Measurements from ENCODE around the gene NUDT2. TPM values are rescaled to one million over a fixed set of nuclear protein-coding genes. Genes with fewer than 3 reads are reported as not detected.

The NUDT2 gene
- total RNA-seq, 2 experiments from 2014 or later, result 23.8 to 28.0 TPM

- Histone ChIP-seq H3K4me1 (ENCODE audit: insufficient read depth, low read length, poor library complexity, severe bottlenecking) (peaks cover 32% of the 10 kb centered on the region), H3K4me3 (ENCODE audit: low read depth, low read length, poor library complexity, severe bottlenecking) (no peak overlapping the region), H3K36me3 (ENCODE audit: insufficient read depth, low read length) (peaks cover 6% of the 10 kb centered on the region), H4K20me1 (ENCODE audit: insufficient read depth, low read length) (0 out of 2 replicates have a peak, but pooled peaks cover 3% of the 10 kb centered on the region), H3K9me2 (ENCODE audit: insufficient read depth, low read length) (no peaks in the 10 kb centered on the region), H3K27ac (ENCODE audit: low read depth, low read length, poor library complexity, severe bottlenecking) (no peak overlapping the region), H3K9me3 (ENCODE audit: low read length) (no peaks in the 10 kb centered on the region), H3K4me2 (ENCODE audit: low read length) (peak overlapping the region; percentile 20; the same call in 1 of the 2 replicates), H2AFZ (ENCODE audit: low read length) (no peak overlapping the region), H3K79me2 (ENCODE audit: insufficient read depth, low read depth, low read length) (peaks cover 60% of the 10 kb centered on the region)
- no TSS peak for BruUV-seq (replicated peaks)
- no peak for DNase-seq (ENCODE audit: low spot score)
- no peak for TF ChIP-seq EZH2phosphoT487 (IDR thresholded peaks at IDR 0.05; ENCODE audit: borderline replicate concordance, low read depth, low read length)
- no peak for TF ChIP-seq CTCF (conservative IDR thresholded peaks at IDR 0.05; ENCODE audit: low read length)
- POLR2A ChIA-PET, result no interaction called here
- intact Hi-C loops (cut with micrococcal nuclease; ENCODE audit: unreplicated experiment), result no loop called here
- CTCF ChIA-PET (ENCODE audit: unreplicated experiment), result no interaction called here
Observed at GRCh38 chr9:34322899-34323591, 6.3 kb upstream of the NUDT2 start.

- Histone ChIP-seq H3K4me1 (ENCODE audit: insufficient read depth, low read length, poor library complexity, severe bottlenecking) (peaks cover 48% of the 10 kb centered on the region), H4K20me1 (ENCODE audit: insufficient read depth, low read length) (0 out of 2 replicates have a peak, but pooled peaks cover 3% of the 10 kb centered on the region), H3K9me3 (ENCODE audit: low read length) (no peaks in the 10 kb centered on the region), H3K36me3 (ENCODE audit: insufficient read depth, low read length) (no peaks in the 10 kb centered on the region), H2AFZ (ENCODE audit: low read length) (no peak overlapping the region), H3K4me2 (ENCODE audit: low read length) (peak overlapping the region; percentile 96), H3K9me2 (ENCODE audit: insufficient read depth, low read length) (no peaks in the 10 kb centered on the region), H3K79me2 (ENCODE audit: insufficient read depth, low read depth, low read length) (peaks cover 67% of the 10 kb centered on the region), H3K4me3 (ENCODE audit: low read depth, low read length, poor library complexity, severe bottlenecking) (no peak overlapping the region), H3K27ac (ENCODE audit: low read depth, low read length, poor library complexity, severe bottlenecking) (no peak overlapping the region)
- intact Hi-C loops (cut with micrococcal nuclease; ENCODE audit: unreplicated experiment), result no loop called here
- ChIA-PET POLR2A (no interaction called here), CTCF (ENCODE audit: unreplicated experiment) (no interaction called here)
- TF ChIP-seq EZH2phosphoT487 (IDR thresholded peaks at IDR 0.05; ENCODE audit: borderline replicate concordance, low read depth, low read length) (no peak), CTCF (conservative IDR thresholded peaks at IDR 0.05; ENCODE audit: low read length) (no peak)
- no TSS peak for BruUV-seq (replicated peaks)
- DNase-seq (ENCODE audit: low spot score), result no peak
Observed at GRCh38 chr9:34326690-34327089, 2.7 kb upstream of the NUDT2 start.

GRCh38 chr9:34328500-34328986 is 826 bp upstream of the NUDT2 start:
- no peaks in the 10 kb centered on the region for H3K36me3 ChIP-seq (ENCODE audit: insufficient read depth, low read length)
- peak overlapping the region; percentile 85 for H2AFZ ChIP-seq (ENCODE audit: low read length)
- no peaks in the 10 kb centered on the region for H3K9me2 ChIP-seq (ENCODE audit: insufficient read depth, low read length)
- ChIA-PET CTCF (ENCODE audit: unreplicated experiment) (no interaction called here), POLR2A (interaction anchor here (0.7 kb wide), 1 partner anchor 10 kb away, joined by 3 read pairs; no protein-coding TSS in a partner anchor)
- BruUV-seq (replicated peaks), result TSS peak; percentile 79
- peaks cover 50% of the 10 kb centered on the region for H3K4me1 ChIP-seq (ENCODE audit: insufficient read depth, low read length, poor library complexity, severe bottlenecking)
- 0 out of 2 replicates have a peak, but pooled peaks cover 3% of the 10 kb centered on the region for H4K20me1 ChIP-seq (ENCODE audit: insufficient read depth, low read length)
- peak overlapping the region; percentile 96 for H3K4me2 ChIP-seq (ENCODE audit: low read length)
- intact Hi-C loops (cut with micrococcal nuclease; ENCODE audit: unreplicated experiment), result loop anchor here (1.0 kb wide), 1 partner anchor 280 kb away; the partner anchor contains the start of gene UBAP2
- no peaks in the 10 kb centered on the region for H3K9me3 ChIP-seq (ENCODE audit: low read length)
- no peak for TF ChIP-seq EZH2phosphoT487 (IDR thresholded peaks at IDR 0.05; ENCODE audit: borderline replicate concordance, low read depth, low read length)
- TF ChIP-seq CTCF (conservative IDR thresholded peaks at IDR 0.05; ENCODE audit: low read length), result 0 out of 2 replicates have a peak, but pooled peaks have one; percentile 26
- H3K4me3 ChIP-seq (ENCODE audit: low read depth, low read length, poor library complexity, severe bottlenecking), result peak overlapping the region; percentile 98
- peak overlapping the region; percentile 73 for H3K27ac ChIP-seq (ENCODE audit: low read depth, low read length, poor library complexity, severe bottlenecking)
- no peak for DNase-seq (ENCODE audit: low spot score)
- H3K79me2 ChIP-seq (ENCODE audit: insufficient read depth, low read depth, low read length), result peaks cover 50% of the 10 kb centered on the region
